Amygdala (tissue), 56 donors: ENCODE data around the gene ALDOA.
"Not testable (repeated sequence)": the region's sequence is repeated elsewhere in the genome, so short reads cannot be mapped to it uniquely, and the experiment has no call there.

Source experiments
- DNase-seq, 56 donors: peaks; one replicate each; lab custom pipeline; 2025; lab: John Stamatoyannopoulos, UW

ALDOA gene

DNA sequence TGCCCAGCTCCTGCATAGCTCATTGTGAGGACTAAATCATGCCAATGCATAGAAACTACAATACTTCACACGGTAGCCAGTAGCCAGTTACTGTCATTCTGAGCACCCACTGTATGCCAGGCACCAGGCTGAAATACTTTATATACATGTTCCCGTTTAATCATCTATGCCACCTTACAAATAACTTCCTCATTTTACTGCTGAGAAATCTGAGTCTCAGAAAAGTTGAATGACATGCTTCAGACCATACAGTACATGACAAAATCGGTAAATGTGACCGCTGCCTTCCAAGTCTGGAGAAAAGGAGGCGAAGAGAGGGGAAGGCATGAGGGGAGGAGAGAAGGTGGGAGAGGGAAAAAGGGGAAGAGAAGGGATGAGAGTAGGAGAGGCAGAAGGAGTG is 25.3 kb upstream of the ALDOA start:
- no peak for DNase-seq

- DNase-seq = not testable (repeated sequence)
Measured at GRCh38 chr16:30040690-30041089, 24.9 kb upstream of the ALDOA start.

DNA sequence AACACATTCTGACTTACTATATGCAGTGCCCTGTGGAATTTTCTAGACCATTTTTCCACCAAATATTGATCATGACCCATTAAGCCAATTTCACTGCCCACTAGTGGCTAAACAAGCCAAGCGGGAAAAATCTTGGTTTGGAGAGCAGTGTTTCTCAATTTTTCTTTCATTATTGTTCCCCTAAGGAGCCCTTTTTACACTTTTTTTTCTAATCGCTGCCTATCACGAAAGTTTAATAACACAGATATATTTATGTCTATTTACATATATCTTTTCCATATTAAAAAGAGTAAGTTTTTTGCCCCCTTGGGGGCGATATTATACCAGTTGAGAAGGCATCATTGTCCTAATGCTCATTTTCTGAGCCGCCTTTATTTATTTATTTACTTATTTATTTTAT is 23.7 kb upstream of the ALDOA start:
- DNase-seq = peak in 1 of 56 donors; percentile 6

DNA sequence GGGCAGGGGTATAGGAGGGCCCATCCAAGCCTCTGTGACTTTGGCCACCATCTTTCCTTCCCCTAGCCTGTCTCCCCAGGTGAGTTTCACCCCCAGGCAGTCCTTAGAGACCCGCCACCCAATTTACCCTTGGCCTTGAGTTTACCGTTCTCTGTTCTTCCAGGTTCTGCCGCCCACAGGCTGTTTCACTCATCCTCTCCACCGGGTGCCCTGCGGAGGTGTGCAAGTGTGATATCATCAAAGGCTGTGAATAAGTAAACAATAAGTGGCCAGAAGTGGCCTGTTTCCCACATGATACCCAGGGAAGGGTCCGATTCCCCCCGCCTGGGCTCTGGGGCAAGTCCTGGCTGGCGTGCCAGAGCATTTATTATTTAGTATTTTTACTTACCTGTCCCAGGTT is 19.4 kb upstream of the ALDOA start:
- no peak for DNase-seq

- no peak for DNase-seq
Measured at GRCh38 chr16:30046588-30046987, 19.0 kb upstream of the ALDOA start.

GRCh38 chr16:30049871-30050270 is 15.7 kb upstream of the ALDOA start:
- DNase-seq = peak in 41 of 56 donors; percentile 10 to 90 (median 60)

- DNase-seq = no peak
Measured at GRCh38 chr16:30051518-30051917, 14.0 kb upstream of the ALDOA start.

DNA sequence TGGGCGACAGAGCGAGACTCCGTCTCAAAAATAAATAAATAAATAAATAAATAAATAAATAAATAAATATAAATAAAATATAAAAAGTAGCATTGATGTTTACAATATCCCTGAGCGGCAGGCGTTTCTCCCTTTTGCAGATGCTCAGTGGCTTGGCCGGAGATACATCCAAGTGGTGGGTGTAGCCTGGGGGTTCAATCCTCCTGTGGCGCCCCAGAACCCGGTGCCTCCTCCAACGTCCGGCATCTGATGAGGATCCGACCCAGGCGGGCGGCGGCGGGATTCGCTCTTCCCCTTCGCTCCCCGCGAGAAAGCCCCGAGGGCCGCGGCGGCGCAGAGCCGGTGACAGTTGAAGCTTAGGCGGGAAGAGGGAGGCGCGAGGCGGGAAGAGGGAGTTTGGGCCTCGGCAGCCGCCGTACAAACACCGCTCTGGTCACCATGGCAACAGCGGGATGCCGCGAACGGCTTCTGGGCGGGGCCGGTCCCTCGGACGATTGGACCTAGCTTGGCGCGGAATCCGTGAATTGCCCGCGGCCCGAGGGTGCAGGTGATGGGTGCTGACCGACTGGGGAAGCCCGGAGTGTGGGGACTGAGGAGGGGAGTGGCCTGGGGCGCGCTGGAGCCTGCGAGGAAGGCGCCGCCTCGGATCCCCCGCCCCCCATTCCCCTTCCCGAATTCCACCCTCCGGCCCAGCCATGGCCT is 12.7 kb upstream of the ALDOA start:
- peak in 55 of 56 donors; percentile 17 to 94 (median 77) for DNase-seq

DNA sequence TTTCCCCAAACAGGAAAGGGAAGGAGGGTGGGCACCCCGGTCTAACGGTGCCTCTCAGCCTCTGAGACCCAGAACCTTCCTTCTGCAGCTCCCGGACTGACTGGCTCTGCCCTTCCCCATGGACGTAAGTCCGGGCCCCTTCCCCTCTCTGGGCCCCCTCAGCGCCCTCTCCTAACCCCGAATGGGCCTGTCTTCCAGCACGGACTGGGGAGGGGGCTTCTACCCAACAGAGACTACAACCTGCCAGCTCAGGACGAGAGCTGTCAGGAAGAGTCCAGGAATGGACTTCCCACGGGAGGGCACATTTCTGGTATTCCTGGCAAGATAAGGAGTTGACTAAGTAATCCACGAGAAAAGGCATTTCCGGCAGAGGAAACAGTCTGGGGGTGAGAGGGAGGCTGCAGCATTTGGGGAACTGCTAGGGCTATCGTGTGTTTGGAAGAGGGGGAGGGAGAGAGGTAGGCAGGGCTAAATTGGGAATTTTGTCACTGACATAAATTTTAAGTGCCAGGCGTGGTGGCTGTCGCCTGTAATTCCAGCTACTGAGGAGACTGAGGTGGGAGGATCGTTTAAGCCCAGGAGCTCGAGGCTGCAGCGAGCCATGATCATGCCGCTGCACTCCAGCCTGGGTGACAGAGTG is 12.1 kb upstream of the ALDOA start:
- DNase-seq = peak in 2 of 56 donors; percentile 12 to 43

DNA sequence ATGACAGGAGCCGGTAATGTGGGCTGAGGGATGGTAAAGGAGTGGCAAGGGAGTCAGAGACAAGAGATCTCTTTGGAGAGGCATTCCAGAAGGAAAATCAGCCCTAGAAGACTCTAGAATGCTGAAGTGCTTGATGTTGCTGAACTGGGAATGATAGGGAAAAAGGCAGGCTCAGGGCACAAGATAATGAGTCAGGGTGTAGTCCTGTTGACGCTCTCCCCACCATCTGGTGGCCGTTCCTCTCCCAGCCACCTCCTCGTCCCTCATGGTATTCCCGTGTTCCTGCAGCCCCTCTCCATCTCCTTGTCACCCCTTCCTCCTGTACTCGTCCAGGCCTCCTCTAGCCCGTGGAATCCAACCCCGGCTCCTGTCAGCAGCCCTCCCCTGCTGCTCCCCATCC is 11.1 kb upstream of the ALDOA start:
- no peak for DNase-seq

DNA sequence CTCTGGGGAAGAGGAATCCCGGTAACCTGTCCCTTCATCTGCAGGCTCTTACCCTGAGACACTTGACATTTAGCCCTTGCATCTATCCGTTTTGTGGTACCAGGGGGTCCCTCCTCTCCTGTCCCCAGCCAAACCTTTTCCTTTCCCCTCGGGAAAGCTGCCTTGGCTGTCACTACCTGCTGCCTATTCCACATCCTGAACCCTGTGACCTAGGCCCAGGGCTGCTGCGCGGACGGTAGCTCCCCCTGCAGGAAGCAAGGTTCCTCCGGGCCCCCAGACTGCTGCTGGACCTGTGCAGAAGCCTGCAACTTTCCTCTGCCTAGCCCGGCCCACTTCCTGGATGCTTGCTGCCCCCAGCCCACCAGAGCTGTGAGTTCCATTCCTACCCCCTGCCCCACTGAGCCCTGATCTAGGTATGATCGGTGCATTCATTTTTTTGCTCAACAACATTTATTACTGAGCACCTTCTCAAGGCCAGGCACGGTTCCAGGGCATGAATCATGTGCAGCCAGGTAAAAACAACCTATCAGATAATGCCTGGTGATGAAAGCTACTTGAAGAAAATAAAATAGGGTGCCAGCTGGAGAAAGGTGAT is 10.5 kb upstream of the ALDOA start:
- DNase-seq = peak in 2 of 56 donors; percentile 12 to 15

- DNase-seq = no peak
Measured at GRCh38 chr16:30060346-30060745, 5.2 kb upstream of the ALDOA start.

GRCh38 chr16:30060836-30061554 is 4.6 kb upstream of the ALDOA start:
- DNase-seq = no peak

- peak in 2 of 56 donors; percentile 59 to 76 for DNase-seq
Measured at GRCh38 chr16:30063278-30063892, 2.2 kb upstream of the ALDOA start.

GRCh38 chr16:30063893-30064728 is 1.4 kb upstream of the ALDOA start:
- DNase-seq = peak; percentile 14 to 86 (median 72)

- peak in 4 of 56 donors; percentile 41 to 92 (median 58) for DNase-seq
Measured at GRCh38 chr16:30064729-30065101, 845 bp upstream of the ALDOA start.

DNA sequence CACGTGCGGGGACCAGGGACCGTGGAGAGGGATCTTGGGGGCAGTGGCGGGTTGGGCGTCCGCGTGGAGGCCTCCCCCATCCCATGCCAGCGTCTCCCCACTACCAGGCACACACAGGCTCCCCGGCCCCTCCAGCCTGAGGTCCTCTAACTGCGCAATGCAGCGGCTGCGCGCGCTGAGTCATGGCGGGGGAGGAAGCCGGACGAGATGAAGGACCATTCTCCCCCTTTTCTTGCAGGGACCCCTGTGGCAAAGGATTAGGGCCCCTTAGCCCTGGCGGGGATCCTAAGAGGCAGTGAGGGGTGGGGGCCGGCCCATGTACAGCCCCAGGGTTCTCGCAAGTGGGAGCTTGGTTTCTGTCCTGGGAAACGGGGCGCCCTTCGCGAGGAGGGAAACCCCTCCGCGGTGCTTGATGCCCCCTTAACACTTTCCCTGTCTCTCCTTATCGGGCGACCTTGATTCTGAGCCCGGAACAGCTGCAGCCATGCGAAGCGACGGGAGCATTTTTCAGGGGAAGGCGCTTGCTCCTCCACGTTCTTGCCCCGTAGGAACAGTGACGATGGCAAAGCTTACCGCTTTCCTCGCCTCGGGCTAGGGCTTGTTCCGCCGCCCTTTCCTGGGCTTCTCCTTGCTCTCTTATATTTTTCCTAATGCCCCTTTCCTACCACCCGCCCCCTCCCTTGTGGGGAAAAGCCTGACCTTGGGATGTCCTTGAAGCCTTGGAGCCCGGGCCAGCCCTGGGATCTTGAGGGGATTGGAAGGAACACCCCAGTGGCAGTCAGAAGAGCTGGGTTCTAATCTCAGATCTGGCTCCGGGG is 592 bp downstream of the ALDOA start:
- peak in 8 of 56 donors; percentile 43 to 82 (median 58) for DNase-seq

GRCh38 chr16:30066761-30067583 is 1.4 kb downstream of the ALDOA start:
- DNase-seq = peak in 14 of 56 donors; percentile 12 to 52 (median 24)
